Medulla oblongata (tissue), 1 donor: ENCODE data around the gene MNX1.

Experiments used
- DNase-seq: peaks from one replicate; pipeline ENCODE4 v3.0.0-alpha.2; 2015; ENCODE audit errors: extremely low spot score

MNX1 gene

DNA sequence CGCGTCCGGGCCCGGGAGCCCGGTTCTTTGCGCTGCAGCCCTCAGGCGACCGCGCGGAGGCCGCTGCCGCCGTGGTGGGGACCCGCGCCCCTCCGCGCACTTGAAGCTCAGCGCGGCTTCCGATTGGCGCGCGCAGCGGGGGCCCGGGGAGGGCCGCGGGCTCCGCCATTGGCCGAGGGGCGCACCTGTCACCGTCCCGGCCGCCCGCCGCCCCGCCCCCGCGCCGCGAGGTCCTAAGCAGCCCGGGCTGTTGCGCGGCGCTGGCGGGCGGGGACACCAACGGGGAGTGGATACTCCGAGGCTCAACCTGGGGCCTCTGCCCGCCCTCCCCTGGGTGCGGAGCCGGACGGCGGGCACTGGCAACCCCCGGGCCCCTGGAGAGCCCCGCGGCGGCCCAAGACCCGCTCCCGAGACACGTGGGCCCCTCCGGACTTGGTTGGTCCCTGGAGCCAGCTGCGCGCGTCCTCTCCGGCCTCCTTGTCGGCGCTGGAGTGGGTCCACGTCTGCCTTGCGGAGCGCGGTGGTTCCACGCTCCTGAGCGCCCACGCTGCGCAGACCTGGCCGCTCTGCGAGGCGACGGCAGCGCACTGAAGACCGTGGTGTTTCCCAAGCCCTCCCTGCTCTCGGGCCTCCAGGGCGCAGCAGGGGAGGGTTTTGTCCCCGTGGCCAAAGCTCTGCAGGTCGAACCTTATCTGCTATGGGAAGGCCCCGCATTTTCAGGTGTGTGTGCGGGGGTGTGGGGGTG is at the start of gene MNX1:
MNX1 (minus strand) TSS at position 76 of the 745 bp plus-strand sequence. CDS start 313 bp downstream, outside the sequence.
- no peak for DNase-seq

DNA sequence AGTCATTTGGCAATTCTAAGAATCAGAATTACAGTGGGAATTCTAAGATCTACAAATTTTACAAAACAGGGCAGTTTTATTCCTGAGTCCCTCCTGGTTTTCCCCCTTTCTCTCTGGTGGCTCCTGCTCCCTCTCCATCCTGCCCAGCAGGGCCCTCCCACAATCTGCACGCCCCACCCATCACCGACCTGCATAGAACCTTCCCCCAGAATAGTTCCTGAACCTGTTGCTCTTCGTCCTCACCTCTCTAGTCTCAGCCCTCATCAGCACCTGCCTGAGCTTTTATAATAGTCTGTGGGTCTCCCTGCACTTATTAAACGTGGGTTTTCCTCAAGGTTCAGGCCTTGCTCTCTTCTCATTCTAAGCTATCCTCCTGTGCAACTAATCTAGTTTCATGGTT is 49.1 kb upstream of the MNX1 start:
- DNase-seq = no peak

DNA sequence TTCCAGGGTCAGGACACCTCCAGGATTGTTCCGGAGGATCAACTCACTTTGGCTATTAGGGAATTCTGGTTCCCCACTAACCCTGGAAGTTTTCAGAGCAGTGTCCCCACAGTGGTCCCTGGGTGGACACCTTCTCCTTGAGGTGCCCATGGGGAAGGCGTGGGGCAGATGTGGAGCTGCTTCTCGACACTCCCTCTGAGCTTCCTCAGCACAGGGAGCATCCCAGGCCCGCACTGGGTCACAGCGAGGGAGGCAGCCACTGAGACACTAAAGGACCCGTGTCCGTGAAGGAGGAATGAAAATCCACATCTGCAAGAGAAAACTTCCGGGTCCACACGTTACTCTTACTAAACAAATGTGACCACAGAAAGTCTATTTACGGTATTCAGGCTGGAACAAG is 48.2 kb upstream of the MNX1 start:
- no peak for DNase-seq

DNA sequence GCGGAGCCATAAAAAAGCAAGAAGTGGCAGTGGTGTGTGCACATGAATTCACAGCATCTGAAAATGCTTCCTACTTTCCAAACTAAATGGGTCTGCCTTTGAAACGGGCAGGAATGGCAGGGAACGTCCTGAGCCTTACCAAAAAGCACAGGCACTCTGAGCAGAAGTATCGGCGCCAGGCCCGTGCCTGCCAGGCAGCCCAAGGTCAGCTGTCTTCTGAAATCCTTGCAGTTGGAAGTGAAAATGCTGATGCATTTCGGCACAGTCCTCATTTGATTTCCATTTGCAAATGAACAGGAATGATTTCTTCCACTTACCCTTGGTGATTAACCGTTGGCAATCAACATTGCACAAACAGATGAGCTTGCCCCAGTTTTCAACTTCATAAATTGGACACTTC is 47.6 kb upstream of the MNX1 start:
- no peak for DNase-seq

DNA sequence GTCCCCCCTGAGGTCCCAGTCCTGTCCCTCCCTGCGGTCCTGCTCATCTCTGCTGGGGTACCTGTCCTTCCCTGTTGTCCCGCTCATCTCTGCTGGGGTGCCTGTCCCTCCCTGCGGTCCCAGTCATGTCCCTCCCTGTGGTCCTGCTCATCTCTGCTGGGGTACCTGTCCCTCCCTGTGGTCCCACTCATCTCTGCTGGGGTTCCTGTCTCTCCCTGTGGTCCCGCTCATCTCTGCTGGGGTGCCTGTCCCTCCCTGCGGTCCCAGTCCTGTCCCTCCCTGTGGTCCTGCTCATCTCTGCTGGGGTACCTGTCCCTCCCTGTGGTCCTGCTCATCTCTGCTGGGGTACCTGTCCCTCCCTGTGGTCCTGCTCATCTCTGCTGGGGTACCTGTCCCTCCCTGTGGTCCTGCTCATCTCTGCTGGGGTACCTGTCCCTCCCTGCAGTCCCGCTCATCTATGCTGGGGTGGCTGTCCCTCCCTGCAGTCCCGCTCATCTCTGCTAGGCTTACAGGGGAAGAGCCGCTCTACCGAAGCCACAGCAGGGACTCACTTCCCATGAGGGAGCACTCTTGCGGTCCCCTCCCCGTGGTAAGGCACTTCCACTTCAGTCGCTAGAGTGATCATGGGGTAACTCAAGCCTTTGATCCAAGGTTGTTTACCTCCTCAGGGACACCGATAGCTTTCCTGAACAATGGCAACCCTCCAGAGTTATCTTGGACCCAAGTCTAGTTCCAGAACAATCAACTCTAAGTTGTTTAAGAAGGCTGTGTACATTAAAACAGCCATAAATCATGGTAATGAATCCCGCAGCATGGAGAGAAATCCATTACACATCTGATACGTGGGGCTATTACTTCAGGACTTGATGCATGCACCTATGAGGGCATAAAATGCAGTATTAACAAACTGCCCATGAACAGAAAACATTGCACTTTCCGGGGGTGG is 46.8 kb upstream of the MNX1 start:
- DNase-seq = no peak

DNA sequence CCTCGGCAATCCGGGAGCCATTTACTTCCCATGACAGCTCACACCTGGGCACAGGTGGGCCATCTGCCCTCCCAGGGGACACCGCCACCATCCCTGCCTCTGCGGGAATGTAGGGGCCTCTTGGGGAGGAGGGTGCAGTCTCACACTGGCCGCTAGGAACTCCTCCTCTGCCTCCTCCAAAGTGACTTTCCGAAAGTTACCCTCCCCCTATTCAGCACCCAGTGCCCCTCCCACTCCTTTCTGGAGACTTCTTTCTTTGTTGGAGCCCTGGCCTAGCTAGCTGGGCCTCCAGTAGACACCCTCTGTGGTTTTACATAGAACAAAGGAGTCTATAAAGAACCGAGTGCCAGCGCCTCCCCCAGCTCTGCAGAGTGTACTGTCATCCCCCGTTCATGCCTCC is 45.8 kb upstream of the MNX1 start:
- DNase-seq = no peak

DNA sequence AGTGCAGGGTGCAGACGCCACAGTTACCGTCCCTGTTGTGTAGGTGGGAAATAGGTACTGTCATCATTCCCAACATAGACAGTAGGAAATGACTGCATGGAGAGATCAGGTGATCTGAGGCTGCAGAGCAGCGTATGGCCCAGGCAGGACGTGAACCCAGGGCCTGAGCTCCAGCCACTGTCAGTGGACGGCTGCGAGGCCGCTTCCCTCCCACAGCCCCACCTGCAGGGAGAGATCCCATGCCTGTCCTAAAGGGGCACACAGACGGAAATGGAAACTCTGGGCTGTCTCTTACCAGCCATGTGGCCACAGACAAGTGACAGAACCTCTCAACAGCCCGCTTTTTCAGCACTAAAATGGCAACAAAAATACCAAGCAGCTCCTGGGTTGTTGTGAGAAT is 44.5 kb upstream of the MNX1 start:
- DNase-seq = no peak

DNA sequence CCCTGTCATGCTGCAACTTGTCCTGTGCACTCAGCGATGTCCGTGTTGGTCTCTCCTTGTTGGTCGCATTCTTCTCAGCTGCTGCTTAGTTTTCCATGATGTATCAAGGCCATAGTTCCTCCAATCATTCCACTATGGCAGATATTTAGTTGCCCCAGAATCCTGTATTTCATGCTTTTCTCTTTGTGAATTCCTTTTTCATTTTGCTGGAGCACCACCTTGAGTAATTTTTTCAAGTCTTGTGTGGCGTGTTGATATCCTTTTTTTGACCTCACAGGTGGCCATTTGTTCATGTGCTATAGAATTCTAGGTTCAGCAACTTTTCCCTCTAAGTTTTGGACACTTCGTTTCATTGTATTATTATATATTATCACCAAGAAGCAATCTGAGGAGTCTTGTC is 42.7 kb upstream of the MNX1 start:
- DNase-seq = no peak

DNA sequence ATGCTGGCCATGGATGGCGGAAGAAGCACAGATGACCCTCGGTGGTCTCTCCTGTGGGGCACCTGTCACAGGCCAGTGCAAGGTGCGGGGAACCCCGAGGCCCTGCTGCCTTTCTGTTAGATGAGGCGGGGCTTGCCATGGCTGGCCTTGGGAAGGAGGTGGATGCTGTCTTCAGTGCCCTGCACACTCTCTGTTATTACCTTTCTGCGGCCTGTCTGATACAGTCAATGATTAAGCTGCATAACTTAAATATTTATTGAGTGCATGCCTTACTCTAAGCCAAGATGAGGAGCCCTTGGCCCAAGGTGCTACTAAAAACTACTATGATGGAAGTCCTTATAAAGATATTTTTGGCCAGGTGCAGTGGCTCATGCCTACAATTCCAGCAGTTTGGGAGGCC is 36.7 kb upstream of the MNX1 start:
- DNase-seq = no peak

DNA sequence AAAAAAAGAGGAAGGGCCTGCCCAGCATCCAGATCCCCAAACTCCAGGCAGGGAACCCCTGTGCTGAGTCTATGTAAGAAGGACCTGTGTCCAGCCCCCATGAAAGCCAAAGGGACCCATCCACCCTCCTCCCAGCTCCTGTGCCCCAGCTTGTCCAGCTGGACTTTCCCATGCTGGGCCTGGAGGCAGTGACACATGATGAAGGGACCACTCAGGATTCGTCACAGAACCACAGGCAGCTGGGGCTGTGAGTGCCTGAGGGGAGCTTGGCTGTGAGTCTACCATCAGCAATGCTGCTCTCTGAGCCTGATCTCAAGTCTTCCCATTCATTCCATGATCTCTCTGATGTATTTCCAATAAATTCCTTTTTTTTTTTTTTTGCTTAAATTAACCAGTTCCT is 36.2 kb upstream of the MNX1 start:
- no peak for DNase-seq

DNA sequence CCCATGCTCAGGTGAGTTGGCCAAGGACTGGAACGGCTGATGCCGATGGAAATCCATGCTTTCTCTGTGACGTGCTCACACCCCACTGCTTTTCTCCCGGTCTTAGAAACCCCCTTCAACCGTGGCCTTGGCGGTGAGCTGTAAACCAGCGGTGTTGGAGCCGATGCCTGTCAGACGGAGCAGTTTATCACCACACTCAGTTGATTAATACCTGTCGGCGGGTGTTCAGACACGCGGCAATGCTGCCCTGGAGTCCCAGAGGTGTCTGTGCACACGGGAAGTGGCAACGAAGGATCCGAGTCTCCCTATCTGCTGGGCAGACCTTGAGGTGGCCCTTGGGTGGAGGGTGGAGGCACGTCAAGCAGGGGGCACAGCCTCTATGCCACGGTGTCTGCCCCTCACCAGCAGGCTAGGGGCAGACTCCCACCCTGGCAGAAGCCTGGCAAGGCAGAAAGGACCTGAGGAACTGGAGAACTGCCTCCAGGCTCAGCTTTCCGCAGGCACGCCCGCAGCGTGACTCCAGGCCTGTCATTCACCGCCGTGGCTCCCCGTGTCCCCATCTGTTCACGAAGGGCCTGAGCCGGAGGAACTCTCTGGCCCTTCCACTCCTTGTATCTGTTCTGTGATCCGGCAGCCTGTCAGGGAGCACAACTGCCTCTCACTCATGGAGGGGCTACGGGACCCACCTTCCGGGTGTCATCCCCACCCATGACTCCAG is 34.6 kb upstream of the MNX1 start:
- no peak for DNase-seq

DNA sequence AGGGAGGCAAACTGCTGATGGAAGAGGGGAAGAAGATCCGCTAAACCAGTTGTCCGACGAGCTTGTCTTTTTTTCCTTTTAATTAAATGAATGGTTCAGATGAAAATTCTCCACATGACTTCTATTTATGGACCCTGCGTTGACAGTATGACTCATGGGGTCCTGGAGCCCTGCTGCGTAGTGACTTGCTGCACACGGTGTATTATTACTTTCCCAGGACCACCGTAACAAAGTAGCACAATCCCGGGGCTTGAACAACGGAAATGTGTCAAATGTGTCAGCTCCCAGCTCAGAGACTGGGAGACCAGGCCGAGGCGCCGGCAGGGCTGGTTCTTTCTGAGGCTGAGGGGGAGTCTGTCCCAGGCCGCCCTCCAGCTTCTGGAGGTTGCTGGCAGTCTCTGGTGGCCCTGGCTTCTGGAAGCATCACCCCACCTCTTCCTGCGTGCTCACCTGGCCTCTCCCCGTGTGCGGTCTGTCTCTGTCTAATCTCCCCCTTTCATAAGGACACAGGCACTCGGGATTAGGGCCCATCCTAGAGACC is 33.8 kb upstream of the MNX1 start:
- no peak for DNase-seq

DNA sequence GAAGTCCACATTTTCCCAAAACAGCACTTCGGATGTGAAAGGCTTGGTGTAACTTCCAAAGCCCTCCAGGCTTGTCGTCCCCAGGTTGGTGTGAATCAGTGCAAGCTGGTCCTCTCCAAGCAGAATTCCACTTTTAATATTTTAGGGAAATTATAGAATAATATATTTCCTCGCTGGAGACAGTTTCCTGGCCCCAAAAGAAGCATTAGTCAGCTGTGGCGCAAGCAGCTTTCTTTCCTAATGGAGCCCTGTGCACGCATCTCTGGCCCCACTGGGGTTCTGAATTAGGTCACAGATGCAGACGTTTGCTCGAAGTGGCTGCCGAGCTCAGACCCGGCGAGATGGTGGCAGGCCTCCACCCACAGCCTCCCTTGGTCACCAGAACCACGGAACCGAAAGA is 33.3 kb upstream of the MNX1 start:
- no peak for DNase-seq

DNA sequence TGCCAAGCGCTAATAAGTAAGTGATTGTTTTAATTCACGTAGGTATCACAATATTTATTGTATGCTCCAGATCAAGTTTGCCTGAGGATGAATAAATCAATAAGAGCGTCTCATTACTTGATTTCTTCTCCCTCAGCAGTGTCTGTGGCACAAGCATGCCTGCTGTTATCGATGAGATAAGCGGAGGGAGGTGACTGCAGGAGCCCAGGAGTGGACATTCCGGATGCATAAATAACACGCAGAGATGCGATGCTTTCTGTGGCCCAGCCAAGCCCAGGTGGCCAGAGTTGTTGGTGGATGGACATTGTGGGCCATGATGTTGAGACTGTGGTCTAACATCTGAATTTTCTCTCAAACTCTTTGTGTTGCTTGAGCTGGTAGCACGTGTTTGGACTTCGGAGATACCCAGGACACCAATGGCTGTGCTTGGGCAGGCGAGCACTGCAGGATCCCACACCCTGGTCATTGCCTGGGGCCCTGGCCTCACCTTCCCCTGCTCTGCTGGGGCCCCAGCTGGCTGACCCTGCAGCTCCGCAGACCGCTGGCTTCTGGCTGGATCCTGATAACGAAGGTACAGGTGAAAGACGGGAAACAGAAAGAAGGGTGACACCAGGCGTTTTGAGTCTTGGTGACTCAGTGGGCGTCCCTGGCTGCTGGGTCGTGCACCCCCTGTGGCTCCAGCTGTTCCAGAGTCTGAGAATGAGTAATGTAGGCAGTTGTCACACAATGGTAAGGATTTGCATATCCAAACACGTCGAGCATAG is 31.2 kb upstream of the MNX1 start:
- no peak for DNase-seq

DNA sequence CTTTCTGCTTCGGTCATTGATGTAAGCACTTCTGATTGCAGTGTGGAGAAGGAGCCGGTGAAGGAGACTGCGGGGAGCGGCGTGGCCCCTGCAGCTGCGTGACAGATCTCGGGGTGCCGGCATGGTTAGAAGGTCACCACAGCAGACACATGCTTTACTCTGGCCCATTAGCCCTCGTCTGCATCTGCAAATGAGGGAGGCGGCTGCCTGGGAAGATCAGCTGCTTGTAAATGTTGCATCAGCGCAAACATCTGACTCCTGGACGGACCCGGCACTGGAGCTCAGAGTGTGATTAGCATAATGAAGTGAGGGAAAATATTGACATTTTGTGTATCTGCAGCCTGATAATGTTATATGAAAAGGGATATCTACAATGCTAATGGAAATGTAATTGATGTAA is 30.5 kb upstream of the MNX1 start:
- DNase-seq = no peak

DNA sequence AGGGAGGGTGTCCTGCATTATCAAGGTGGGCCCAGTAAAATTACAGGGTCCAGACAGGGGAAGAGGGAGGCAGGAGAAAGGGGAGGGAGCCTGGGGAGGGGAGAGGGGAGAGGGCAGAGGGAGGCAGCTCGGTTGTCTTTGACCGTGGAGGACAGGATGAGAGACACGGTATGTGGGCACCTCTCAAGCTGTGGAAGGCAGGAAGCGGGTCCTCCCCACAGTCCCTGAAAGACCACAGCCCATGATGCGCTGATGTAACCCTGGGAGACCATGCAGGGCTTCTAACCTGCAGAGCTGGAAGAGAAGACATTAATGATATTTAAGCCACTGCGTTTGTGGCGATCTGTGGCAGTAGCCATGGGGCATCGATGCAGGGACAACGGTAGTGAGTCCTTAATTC is 27.2 kb upstream of the MNX1 start:
- no peak for DNase-seq

DNA sequence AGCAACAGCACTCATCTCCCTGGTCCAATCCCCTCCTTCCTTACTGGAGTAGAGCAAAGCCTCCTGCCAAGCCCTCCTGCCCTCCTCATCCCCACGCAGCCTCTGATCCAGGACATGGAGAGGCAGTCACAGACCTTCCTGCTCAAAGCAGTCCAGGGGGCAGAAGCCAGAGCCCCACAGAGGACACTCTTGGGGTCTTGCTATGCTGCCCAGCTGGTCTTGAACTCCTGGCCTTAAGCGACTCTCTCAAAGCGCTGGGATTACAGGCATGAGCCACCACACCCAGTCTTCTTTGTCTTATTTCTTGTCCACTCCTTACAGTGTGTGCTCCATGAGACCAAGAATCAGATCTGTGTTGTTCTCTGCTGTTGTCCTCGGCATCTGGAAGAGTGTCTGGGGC is 26.6 kb upstream of the MNX1 start:
- no peak for DNase-seq

DNA sequence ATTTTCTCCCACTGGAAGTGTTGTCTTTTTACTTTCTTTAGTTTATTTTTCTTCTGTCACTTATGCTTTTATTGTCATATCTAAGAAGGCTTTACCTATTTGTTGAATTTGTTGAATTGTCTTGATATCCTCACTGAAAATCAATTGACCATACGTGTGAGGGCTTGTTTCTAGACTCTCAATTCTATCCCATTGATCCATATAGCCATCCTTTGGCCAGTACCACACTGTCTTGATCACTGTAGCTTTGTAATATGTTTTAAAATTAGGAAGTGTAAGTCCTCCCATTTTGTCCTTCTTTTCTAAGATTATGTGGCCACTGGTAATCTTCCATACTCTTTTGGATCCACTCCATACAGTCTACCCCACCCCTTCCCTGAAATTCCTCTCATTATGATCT is 25.5 kb upstream of the MNX1 start:
- no peak for DNase-seq

DNA sequence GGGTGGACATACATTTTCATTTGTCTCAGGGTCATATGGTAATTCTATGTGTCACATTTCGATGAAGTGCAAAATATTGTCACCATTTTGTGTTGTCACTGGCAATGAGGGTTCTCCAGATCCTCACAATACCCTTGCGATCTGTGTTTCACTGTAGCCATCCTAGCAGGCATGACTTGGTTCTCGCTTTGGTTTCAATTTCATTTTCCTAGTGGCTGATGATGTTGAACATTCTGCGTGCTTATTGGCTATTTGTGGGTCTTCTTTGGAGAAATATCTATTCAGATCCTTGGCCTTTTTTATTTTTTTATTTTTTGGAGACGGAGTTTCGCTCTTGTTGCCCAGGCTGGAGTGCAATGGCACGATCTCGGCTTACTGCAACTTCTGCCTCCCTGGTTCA is 24.8 kb upstream of the MNX1 start:
- no peak for DNase-seq

DNA sequence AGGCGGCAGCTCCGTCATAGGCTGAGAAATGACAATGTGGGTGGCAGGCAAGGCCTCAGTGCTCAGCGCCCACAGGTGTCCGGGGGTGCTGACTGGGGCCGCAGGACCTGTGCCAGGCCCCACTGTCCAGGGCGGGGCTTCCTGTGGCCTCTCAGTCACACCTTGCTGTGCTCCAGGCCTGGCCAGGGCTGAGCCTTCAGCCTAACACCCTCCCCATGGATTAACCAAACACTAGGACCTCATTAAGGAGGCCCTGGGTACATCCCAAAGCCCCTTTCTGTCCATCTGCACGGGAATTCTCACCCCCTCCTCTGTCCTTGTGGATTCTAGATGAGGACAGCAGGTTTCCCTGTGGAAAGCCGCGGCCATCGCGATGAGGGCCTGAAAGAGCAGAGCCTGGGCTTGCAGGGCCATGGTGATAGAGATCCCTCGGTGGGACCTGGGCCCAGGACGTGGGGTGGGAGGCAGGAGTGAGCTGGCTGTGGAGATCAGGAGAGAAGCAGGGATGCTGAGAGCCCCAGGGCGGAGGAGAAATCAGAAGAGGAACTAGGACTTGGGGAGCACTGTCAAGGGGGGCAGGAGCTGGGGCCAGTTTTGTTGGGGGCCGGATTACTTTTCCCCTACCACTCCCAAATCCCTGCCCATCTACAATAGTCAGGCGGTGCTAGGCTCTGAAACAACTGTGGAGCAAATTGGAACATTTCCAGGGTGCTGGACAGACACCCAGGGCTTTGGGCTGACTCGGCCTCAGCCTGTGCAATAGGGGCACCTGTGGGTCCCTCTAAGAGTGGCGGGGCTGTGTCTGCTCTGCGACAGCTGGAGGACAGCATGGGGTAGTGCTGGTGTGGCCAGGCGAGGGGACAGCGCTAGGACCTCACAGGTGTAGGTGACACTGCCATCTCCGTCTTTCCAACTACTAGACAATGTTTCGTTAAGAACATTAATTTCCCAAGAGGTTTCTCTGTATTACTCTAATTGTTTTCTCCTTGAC is 23.3 kb upstream of the MNX1 start:
- no peak for DNase-seq
